GM19238 (cell line): ENCODE data around the gene ACCSL.

ENCODE experiments used
- DNase-seq: peaks from one replicate; pipeline ENCODE4 v3.0.0; 2011; ENCODE audit warnings: low spot score; ENCODE audit not compliant: insufficient read length

The ACCSL gene

GRCh38 chr11:44096360-44097185 is 48.8 kb downstream of the ACCSL start:
- no peak for DNase-seq

GRCh38 chr11:44097821-44098220 is 50.0 kb downstream of the ACCSL start:
- no peak for DNase-seq

GRCh38 chr11:44101098-44101497 is 53.3 kb downstream of the ACCSL start:
- no peak for DNase-seq

- no peak for DNase-seq
These were observed 56.9 kb downstream of the ACCSL start for GRCh38 chr11:44104481-44105294.

GRCh38 chr11:44108260-44108659 is 60.5 kb downstream of the ACCSL start:
- no peak for DNase-seq
